Measurements from ENCODE around the gene ANKRD33.

Gene ANKRD33

DNA sequence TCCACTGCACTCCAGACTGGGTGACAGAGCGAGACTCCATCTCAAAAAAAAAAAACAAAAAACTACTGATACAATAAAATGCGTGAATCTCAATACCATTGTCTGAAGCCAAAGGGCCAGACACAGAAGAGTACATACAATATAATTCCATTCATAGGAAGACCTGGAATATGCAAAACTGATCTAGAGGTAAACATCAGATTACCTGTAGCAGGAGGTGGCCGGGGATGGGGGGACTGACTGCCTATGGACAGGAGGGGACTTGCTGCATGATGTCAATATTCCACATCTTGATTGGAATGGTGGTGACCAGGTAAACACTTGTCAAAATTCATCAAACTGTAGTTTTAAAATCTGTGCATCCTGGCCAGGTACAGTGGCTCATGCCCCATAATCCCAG is 26.9 kb upstream of the ANKRD33 start:
- Histone ChIP-seq H3K4me3 (ENCODE audit: low read depth, low read length) (no peak overlapping the region), H3K27me3 (ENCODE audit: control insufficient read depth, insufficient read depth, low read length) (no peaks in the 10 kb centered on the region), H3K4me1 (no peaks in the 10 kb centered on the region), H2AFZ (no peak overlapping the region), H3K9ac (no peak overlapping the region), H3K27ac (no peak overlapping the region), H3K36me3 (ENCODE audit: control insufficient read depth, insufficient read depth, low read length) (no peaks in the 10 kb centered on the region), H3K9me3 (ENCODE audit: control insufficient read depth, low read length) (no peaks in the 10 kb centered on the region), H3K4me2 (ENCODE audit: low read length) (no peak overlapping the region), H3K79me2 (no peaks in the 10 kb centered on the region)
- TF ChIP-seq, protein P1, sequence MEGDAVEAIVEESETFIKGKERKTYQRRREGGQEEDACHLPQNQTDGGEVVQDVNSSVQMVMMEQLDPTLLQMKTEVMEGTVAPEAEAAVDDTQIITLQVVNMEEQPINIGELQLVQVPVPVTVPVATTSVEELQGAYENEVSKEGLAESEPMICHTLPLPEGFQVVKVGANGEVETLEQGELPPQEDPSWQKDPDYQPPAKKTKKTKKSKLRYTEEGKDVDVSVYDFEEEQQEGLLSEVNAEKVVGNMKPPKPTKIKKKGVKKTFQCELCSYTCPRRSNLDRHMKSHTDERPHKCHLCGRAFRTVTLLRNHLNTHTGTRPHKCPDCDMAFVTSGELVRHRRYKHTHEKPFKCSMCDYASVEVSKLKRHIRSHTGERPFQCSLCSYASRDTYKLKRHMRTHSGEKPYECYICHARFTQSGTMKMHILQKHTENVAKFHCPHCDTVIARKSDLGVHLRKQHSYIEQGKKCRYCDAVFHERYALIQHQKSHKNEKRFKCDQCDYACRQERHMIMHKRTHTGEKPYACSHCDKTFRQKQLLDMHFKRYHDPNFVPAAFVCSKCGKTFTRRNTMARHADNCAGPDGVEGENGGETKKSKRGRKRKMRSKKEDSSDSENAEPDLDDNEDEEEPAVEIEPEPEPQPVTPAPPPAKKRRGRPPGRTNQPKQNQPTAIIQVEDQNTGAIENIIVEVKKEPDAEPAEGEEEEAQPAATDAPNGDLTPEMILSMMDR (IDR thresholded peaks at IDR 0.05) = no peak

DNA sequence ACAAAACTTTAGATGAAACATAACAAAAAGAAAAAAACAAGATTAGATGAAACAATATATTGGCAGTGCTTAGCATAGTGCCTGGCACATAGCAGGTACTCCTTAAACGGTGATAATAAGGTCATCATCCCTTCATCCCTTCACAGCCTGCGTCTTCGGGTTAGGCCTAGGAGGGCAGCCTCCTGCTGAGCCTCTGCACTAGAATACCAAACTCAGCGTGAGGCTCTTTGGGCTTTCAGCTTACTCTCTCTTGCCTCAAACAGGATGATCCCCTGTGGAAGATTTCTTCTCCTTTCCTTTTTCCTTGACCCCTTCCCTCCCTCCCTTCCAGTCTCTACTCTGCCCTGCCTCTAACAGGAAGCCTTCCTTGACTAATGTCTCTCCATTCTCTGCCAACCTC is 25.0 kb upstream of the ANKRD33 start:
- Histone ChIP-seq H3K4me1 (peaks cover 7% of the 10 kb centered on the region), H2AFZ (no peak overlapping the region), H3K9me3 (ENCODE audit: control insufficient read depth, low read length) (no peaks in the 10 kb centered on the region), H3K27me3 (ENCODE audit: control insufficient read depth, insufficient read depth, low read length) (no peaks in the 10 kb centered on the region), H3K4me2 (ENCODE audit: low read length) (no peak overlapping the region), H3K4me3 (ENCODE audit: low read depth, low read length) (no peak overlapping the region), H3K27ac (no peak overlapping the region), H3K9ac (no peak overlapping the region), H3K36me3 (ENCODE audit: control insufficient read depth, insufficient read depth, low read length) (no peaks in the 10 kb centered on the region), H3K79me2 (no peaks in the 10 kb centered on the region)
- TF ChIP-seq, protein P1 (IDR thresholded peaks at IDR 0.05) = no peak

DNA sequence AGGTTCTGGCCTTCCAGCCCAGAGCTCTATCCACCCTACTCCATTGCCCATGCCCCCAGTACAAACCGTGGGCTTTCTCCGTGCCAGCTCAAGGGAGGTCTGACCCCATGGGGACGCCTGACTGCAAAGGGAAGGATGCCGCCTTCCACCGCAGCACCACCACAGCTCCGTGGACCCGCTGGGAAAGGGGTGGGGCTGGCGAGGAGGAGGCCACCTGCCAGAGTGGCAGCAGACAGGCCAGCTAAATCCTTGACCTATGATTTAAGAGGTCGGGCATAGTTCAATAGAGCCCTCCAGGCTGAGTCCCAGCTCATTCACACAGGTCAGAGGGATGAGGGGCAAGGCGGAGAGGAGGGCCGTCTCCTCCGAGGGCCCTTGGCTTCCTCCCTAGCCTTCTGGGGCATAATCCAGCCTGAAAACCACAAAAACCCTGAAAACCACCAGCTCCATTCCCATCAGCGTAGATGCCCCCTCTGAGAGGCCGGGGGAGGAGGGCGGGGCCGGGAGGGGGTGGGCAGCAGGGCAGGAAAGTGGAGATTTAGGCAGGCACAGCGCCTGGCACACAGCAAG is 24.5 kb upstream of the ANKRD33 start:
- Histone ChIP-seq H3K4me1 (peaks cover 9% of the 10 kb centered on the region), H3K9me3 (ENCODE audit: control insufficient read depth, low read length) (no peaks in the 10 kb centered on the region), H2AFZ (peak overlapping the region; percentile 65), H3K4me2 (ENCODE audit: low read length) (no peak overlapping the region), H3K4me3 (ENCODE audit: low read depth, low read length) (no peak overlapping the region), H3K27ac (no peak overlapping the region), H3K79me2 (no peaks in the 10 kb centered on the region), H3K36me3 (ENCODE audit: control insufficient read depth, insufficient read depth, low read length) (no peaks in the 10 kb centered on the region), H3K27me3 (ENCODE audit: control insufficient read depth, insufficient read depth, low read length) (no peaks in the 10 kb centered on the region), H3K9ac (no peak overlapping the region)
- TF ChIP-seq, protein P1 (IDR thresholded peaks at IDR 0.05) = no peak

DNA sequence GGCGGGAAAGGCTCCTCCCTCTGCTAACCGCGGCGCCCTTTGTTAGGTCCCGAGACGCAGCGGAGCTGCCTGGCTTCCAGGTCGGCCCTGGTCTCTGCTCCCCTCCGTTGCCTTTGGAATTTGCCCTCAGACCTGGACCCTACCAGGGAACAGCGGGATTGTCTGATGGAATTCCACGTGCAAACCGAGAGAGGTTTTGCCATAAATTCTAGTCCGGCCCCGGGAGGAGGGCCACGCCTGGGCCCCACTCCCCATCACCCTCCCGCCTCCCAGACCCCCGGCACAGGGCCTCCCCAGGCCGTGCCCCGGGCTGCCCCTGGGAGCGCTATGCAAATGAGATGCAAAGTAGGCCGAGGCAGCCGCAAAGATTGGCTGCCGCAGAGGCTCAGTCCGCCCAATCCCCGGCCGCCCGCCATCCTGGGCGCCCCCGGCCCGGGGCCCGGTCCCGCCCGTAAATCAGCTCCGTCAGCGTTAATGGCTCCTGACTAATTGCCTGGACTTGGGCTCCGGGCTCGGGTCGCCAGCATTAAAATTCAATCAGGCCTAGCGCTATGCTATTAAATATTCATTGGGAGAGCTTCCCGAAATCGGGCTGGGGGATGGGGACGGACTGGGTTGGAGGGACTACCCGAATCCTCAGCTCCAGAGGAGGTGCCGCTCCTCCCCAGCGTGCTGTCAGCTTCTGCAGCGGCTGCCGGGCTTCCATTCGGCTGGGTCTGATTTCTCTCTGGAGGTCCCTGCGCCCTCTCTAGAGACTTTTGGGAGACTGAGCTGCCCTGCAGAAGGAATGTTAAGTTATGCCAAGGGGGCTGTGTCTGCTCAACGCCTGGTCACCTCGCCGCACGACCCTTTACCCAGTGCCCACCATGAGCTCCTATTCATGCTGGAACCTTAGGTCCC is 23.7 kb upstream of the ANKRD33 start:
- no peak overlapping the region for H3K4me3 ChIP-seq (ENCODE audit: low read depth, low read length)
- no peak overlapping the region for H3K27ac ChIP-seq
- no peaks in the 10 kb centered on the region for H3K79me2 ChIP-seq
- no peaks in the 10 kb centered on the region for H3K36me3 ChIP-seq (ENCODE audit: control insufficient read depth, insufficient read depth, low read length)
- H2AFZ ChIP-seq = peak overlapping the region; percentile 65
- no peaks in the 10 kb centered on the region for H3K9me3 ChIP-seq (ENCODE audit: control insufficient read depth, low read length)
- no peaks in the 10 kb centered on the region for H3K27me3 ChIP-seq (ENCODE audit: control insufficient read depth, insufficient read depth, low read length)
- TF ChIP-seq, protein P1 (IDR thresholded peaks at IDR 0.05) = no peak
- H3K4me1 ChIP-seq = peaks cover 14% of the 10 kb centered on the region
- no peak overlapping the region for H3K4me2 ChIP-seq (ENCODE audit: low read length)
- H3K9ac ChIP-seq = no peak overlapping the region
